H9 (cell line): ENCODE measurements around the gene MCL1. TPM values are rescaled to one million over a fixed set of nuclear protein-coding genes. Genes with fewer than 3 reads are reported as not detected.

ENCODE experiments used
- DNase-seq: peaks from one replicate; pipeline ENCODE4 v3.0.0-alpha.2; 2017
- H2AFZ ChIP-seq: one replicate; pipeline ENCODE4 v1.6.1; 2013; ENCODE audit warnings: mild to moderate bottlenecking, low read length, control low read depth, moderate library complexity
- H2AK5ac ChIP-seq: 2 replicates; pipeline ENCODE4 v1.6.1; 2013; ENCODE audit warnings: low read length, control low read depth, mixed read lengths; ENCODE audit not compliant: insufficient read length
- H2BK120ac ChIP-seq: one replicate; pipeline ENCODE4 v1.6.1; 2013; ENCODE audit warnings: low read depth, mild to moderate bottlenecking, low read length, control low read depth, inconsistent platforms; ENCODE audit not compliant: poor library complexity, severe bottlenecking
- H2BK12ac ChIP-seq: 2 replicates; pipeline ENCODE4 v1.6.1; 2013; ENCODE audit warnings: low read length, control low read depth, mixed read lengths, low read depth; ENCODE audit not compliant: insufficient read length
- H2BK15ac ChIP-seq: 2 replicates; pipeline ENCODE4 v1.6.1; 2013; ENCODE audit warnings: low read depth, low read length, control low read depth
- H2BK20ac ChIP-seq: one replicate; pipeline ENCODE4 v1.6.1; 2013; ENCODE audit warnings: low read depth, mild to moderate bottlenecking, low read length, control low read depth, inconsistent platforms; ENCODE audit not compliant: poor library complexity, severe bottlenecking
- H2BK5ac ChIP-seq: 2 replicates; pipeline ENCODE4 v1.6.1; 2013; ENCODE audit warnings: low read length, control low read depth, mixed read lengths; ENCODE audit not compliant: insufficient read length
- H3K14ac ChIP-seq: 2 replicates; pipeline ENCODE4 v1.6.1; 2013; ENCODE audit warnings: low read length, control low read depth; ENCODE audit not compliant: insufficient read depth
- H3K18ac ChIP-seq: 2 replicates; pipeline ENCODE4 v1.6.1; 2013; ENCODE audit warnings: low read depth, mild to moderate bottlenecking, mixed read lengths, low read length, control low read depth; ENCODE audit not compliant: insufficient read length
- H3K23ac ChIP-seq: 2 replicates; pipeline ENCODE4 v1.6.1; 2013; ENCODE audit warnings: low read length, control low read depth, mixed read lengths, low read depth; ENCODE audit not compliant: insufficient read length
- H3K23me2 ChIP-seq: 2 replicates; pipeline ENCODE4 v1.6.1; 2013; ENCODE audit warnings: low read depth, mild to moderate bottlenecking, mixed read lengths, low read length, control low read depth; ENCODE audit not compliant: insufficient read length, poor library complexity, severe bottlenecking
- H3K27ac ChIP-seq: 2 replicates; pipeline ENCODE4 v1.5.1; 2013; ENCODE audit warnings: low read length, control low read depth, mixed read lengths, low read depth; ENCODE audit not compliant: insufficient read length
- H3K27me3 ChIP-seq: 2 replicates; pipeline ENCODE4 v1.6.1; 2013; ENCODE audit warnings: low read length, control low read depth, inconsistent platforms; ENCODE audit not compliant: insufficient read depth
- H3K4ac ChIP-seq: 2 replicates; pipeline ENCODE4 v1.6.1; 2013; ENCODE audit warnings: low read depth, mild to moderate bottlenecking, control low read depth, inconsistent platforms, low read length, moderate library complexity
- H3K4me1 ChIP-seq: 2 replicates; pipeline ENCODE4 v1.6.1; 2013; ENCODE audit warnings: low read length, control low read depth, inconsistent platforms; ENCODE audit not compliant: insufficient read depth
- H3K4me2 ChIP-seq: 2 replicates; pipeline ENCODE4 v1.6.1; 2013; ENCODE audit warnings: low read length, control low read depth, mixed read lengths; ENCODE audit not compliant: insufficient read length, insufficient read depth
- H3K56ac ChIP-seq: 2 replicates; pipeline ENCODE4 v1.6.1; 2013; ENCODE audit warnings: low read depth, mild to moderate bottlenecking, mixed read lengths, low read length, control low read depth; ENCODE audit not compliant: insufficient read length
- H3K79me1 ChIP-seq: 2 replicates; pipeline ENCODE4 v1.6.1; 2013; ENCODE audit warnings: low read depth, mild to moderate bottlenecking, moderate library complexity, low read length, control low read depth, inconsistent platforms; ENCODE audit not compliant: insufficient read depth, poor library complexity, severe bottlenecking
- H3K79me2 ChIP-seq: 2 replicates; pipeline ENCODE4 v1.6.1; 2013; ENCODE audit warnings: low read length, control low read depth, inconsistent platforms; ENCODE audit not compliant: insufficient read depth
- H3K9ac ChIP-seq: 2 replicates; pipeline ENCODE4 v1.6.1; 2013; ENCODE audit warnings: low read length, control low read depth, mixed read lengths; ENCODE audit not compliant: insufficient read length; ENCODE audit errors: extremely low read depth
- H3K9me3 ChIP-seq: one replicate; pipeline ENCODE4 v1.6.1; 2013; ENCODE audit warnings: low read depth, low read length, inconsistent platforms; ENCODE audit not compliant: control insufficient read depth
- H3T11ph ChIP-seq: one replicate; pipeline ENCODE4 v1.6.1; 2013; ENCODE audit warnings: mild to moderate bottlenecking, low read length, control low read depth, inconsistent platforms
- H4K20me1 ChIP-seq: one replicate; pipeline ENCODE4 v1.6.1; 2013; ENCODE audit not compliant: control insufficient read depth, insufficient read length, insufficient read depth
- H4K5ac ChIP-seq: 2 replicates; pipeline ENCODE4 v1.6.1; 2013; ENCODE audit warnings: low read depth, mild to moderate bottlenecking, mixed read lengths, low read length, control low read depth; ENCODE audit not compliant: insufficient read length
- H4K8ac ChIP-seq: replicated peaks from 2 replicates; pipeline ENCODE4 v1.6.1; 2013; ENCODE audit warnings: low read length, control low read depth, mixed read lengths, low read depth; ENCODE audit not compliant: insufficient read length
- H4K91ac ChIP-seq: 2 replicates; pipeline ENCODE4 v1.6.1; 2013; ENCODE audit warnings: low read depth, mild to moderate bottlenecking, moderate library complexity, mixed read lengths, low read length, control low read depth; ENCODE audit not compliant: insufficient read length
- H3K27ac Mint-ChIP-seq, 3 experiments: 2 replicates in 2 of 3; 3 replicates in 1 of 3; pipeline ENCODE4 v1.8.0; 2020 to 2021; ENCODE audit warnings: mixed read lengths in 3 of 3, mild to moderate bottlenecking in 1 of 3, moderate library complexity in 1 of 3
- H3K27me3 Mint-ChIP-seq: 2 replicates; pipeline ENCODE4 v1.8.0; 2021; ENCODE audit warnings: low read depth, mild to moderate bottlenecking, moderate library complexity, mixed read lengths
- H3K36me3 Mint-ChIP-seq, 3 experiments: 2 replicates in 2 of 3; 3 replicates in 1 of 3; pipeline ENCODE4 v1.8.0; 2020 to 2021; ENCODE audit warnings: low read depth in 3 of 3, mixed read lengths in 3 of 3; ENCODE audit not compliant: insufficient read depth in 1 of 3
- H3K4me1 Mint-ChIP-seq, 2 experiments: 2 replicates each; pipeline ENCODE4 v1.8.0; 2020; ENCODE audit warnings: mixed read lengths in 2 of 2
- H3K4me3 Mint-ChIP-seq, 2 experiments: 2 replicates in 1 of 2; 3 replicates in 1 of 2; pipeline ENCODE4 v1.8.0; 2020 to 2021; ENCODE audit warnings: mild to moderate bottlenecking in 2 of 2, mixed read lengths in 2 of 2, moderate library complexity in 1 of 2
- H3K9me3 Mint-ChIP-seq, 2 experiments: 2 replicates in 1 of 2; 3 replicates in 1 of 2; pipeline ENCODE4 v1.8.0; 2020; ENCODE audit warnings: mild to moderate bottlenecking in 2 of 2, mixed read lengths in 2 of 2, moderate library complexity in 1 of 2
- CTCF ChIP-seq: fragments of 200-600 bp; sonication (generic); conservative IDR thresholded peaks from 3 replicates; pipeline ENCODE4 v1.8.0; 2021; ENCODE audit warnings: antibody characterized with exemption, mild to moderate bottlenecking
- WGBS: extraction: QIAGEN DNeasy Blood & Tissue Kit; methylation state at CpG from one replicate; pipeline ENCODE4 v1.1.7; 2013; ENCODE audit warnings: missing lambda C conversion rate, low lambda C conversion rate, mixed read lengths; ENCODE audit not compliant: insufficient read length; ENCODE audit errors: extremely low coverage; 5-methylcytosine and 5-hydroxymethylcytosine counted together
- total RNA-seq: library from RNA; stranded (reverse); gene quantifications from 2 replicates; pipeline ENCODE4 v1.2.1, GENCODE V29; 2021

Gene MCL1
- total RNA-seq, 1 experiment from 2014 or later: 247 TPM

GRCh38 chr1:150543500-150544143, 35.8 kb downstream of the MCL1 start:
- peaks cover 3% of the 10 kb centered on the region; the same call in 1 of the 2 replicates for H3K27me3 ChIP-seq
- Mint-ChIP-seq H3K36me3 (peaks cover 0 to 2% (median 0%) of the 10 kb centered on the region in 3 experiments; a peak in 2 of 7 replicates), H3K9me3 (no peaks in the 10 kb centered on the region), H3K27me3 (peaks cover 20% of the 10 kb centered on the region), H3K27ac (peak overlapping the region in 1 of 3 experiments; percentile 10; a peak in 1 of 7 replicates), H3K4me1 (peaks cover 3 to 5% of the 10 kb centered on the region in 2 experiments; a peak in 3 of 4 replicates), H3K4me3 (no peak overlapping the region)
- no peaks in the 10 kb centered on the region for H3K79me2 ChIP-seq
- no peak overlapping the region for H3K4ac ChIP-seq
- no CpG with 5 or more reads among the region's 13 CpGs for WGBS
- H2BK5ac ChIP-seq: no peak overlapping the region
- no peak overlapping the region for H3K4me2 ChIP-seq
- H3K14ac ChIP-seq: no peak overlapping the region
- H4K20me1 ChIP-seq: no peaks in the 10 kb centered on the region
- H3K27ac ChIP-seq: no peak overlapping the region
- no peak overlapping the region for H3K56ac ChIP-seq
- H3K23ac ChIP-seq: no peak overlapping the region
- TF ChIP-seq CTCF: no peak
- H3K23me2 ChIP-seq: peaks cover 2% of the 10 kb centered on the region
- no peak overlapping the region for H2BK20ac ChIP-seq
- no peak overlapping the region for H2BK120ac ChIP-seq
- peak overlapping the region; percentile 90 for H4K8ac ChIP-seq
- H2BK15ac ChIP-seq: no peak overlapping the region
- H3K9ac ChIP-seq: peak overlapping the region; percentile 26
- no peak overlapping the region for H2AFZ ChIP-seq
- no peak for DNase-seq
- no peak overlapping the region for H2AK5ac ChIP-seq
- H4K5ac ChIP-seq: no peak overlapping the region
- H3K79me1 ChIP-seq: no peaks in the 10 kb centered on the region
- no peak overlapping the region for H3K18ac ChIP-seq
- H4K91ac ChIP-seq: no peak overlapping the region
- no peak overlapping the region for H2BK12ac ChIP-seq
- no peaks in the 10 kb centered on the region; the same call in 1 of the 2 replicates for H3K4me1 ChIP-seq
- H3T11ph ChIP-seq: no peak overlapping the region
- H3K9me3 ChIP-seq: no peaks in the 10 kb centered on the region
